Transverse colon (tissue), 4 donors: ENCODE data around the gene SPOCK2.

Experiments used
- POLR2A ChIP-seq: fragments of 450-650 bp; IDR thresholded peaks from one replicate; pipeline ENCODE4 v1.6.1; 2016; ENCODE audit warnings: antibody characterized with exemption, mild to moderate bottlenecking, moderate library complexity
- POLR2AphosphoS5 ChIP-seq, 3 donors: sonication (generic); formaldehyde crosslinking; IDR thresholded peaks; one replicate each; pipeline ENCODE4 v1.6.1; 2016; ENCODE audit warnings: antibody characterized with exemption in 3 of 3
- TF ChIP-seq, protein P1 (sequence below), 5 experiments: fragments of 200-600 bp in 3 of 5; fragments of 450-650 bp in 2 of 5; sonication (generic) in 3 of 5; IDR thresholded peaks; 1 replicate in 2 of 5; 2 replicates in 3 of 5; pipeline ENCODE4 v1.5.1; 2016 to 2017; ENCODE audit warnings: antibody characterized with exemption in 5 of 5, inconsistent platforms in 3 of 5, mild to moderate bottlenecking in 2 of 5, moderate library complexity in 1 of 5

DNA sequence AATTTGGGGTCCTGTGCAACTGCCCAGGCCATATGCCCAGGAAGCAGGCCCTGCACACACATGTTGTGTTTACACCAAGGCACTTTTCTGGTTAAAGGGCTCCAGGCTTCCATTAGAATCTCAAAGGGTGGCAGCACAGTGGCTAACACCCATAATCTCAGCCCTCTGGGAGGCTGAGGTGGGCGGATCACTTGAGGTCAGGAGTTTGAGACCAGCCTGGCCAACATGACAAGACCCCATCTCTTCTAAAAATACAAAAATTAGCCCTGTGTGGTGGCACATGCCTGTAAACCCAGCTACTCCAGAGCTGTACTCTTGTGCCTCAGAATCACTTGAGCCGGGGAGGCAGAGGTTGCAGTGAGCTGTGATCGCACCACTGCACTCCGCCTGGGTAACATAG is 53.6 kb downstream of the SPOCK2 start:
- TF ChIP-seq, protein P1, sequence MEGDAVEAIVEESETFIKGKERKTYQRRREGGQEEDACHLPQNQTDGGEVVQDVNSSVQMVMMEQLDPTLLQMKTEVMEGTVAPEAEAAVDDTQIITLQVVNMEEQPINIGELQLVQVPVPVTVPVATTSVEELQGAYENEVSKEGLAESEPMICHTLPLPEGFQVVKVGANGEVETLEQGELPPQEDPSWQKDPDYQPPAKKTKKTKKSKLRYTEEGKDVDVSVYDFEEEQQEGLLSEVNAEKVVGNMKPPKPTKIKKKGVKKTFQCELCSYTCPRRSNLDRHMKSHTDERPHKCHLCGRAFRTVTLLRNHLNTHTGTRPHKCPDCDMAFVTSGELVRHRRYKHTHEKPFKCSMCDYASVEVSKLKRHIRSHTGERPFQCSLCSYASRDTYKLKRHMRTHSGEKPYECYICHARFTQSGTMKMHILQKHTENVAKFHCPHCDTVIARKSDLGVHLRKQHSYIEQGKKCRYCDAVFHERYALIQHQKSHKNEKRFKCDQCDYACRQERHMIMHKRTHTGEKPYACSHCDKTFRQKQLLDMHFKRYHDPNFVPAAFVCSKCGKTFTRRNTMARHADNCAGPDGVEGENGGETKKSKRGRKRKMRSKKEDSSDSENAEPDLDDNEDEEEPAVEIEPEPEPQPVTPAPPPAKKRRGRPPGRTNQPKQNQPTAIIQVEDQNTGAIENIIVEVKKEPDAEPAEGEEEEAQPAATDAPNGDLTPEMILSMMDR (IDR thresholded peaks at IDR 0.05) = no peak
- no peak for TF ChIP-seq POLR2A
- TF ChIP-seq POLR2AphosphoS5 (IDR thresholded peaks at IDR 0.05) = no peak
